IMR-90 (cell line): ENCODE data around the gene TEKT5. TPM values are rescaled to one million over a fixed set of nuclear protein-coding genes. Genes with fewer than 3 reads are reported as not detected.
"Not testable (repeated sequence)": the region's sequence is repeated elsewhere in the genome, so short reads cannot be mapped to it uniquely, and the experiment has no call there.

Source experiments
- ATAC-seq: fragments of 200-7000 bp; cut with Tn5 transposase; 2 replicates; pipeline ENCODE4 v1.9.1; 2020; ENCODE audit warnings: low read depth, mild to moderate bottlenecking, moderate library complexity
- BruUV-seq: library from RNA; stranded (reverse); fragments of 400-500 nt; replicated peaks from 2 replicates; lab custom pipeline; 2021; lab: Mats Ljungman, UMichigan
- CTCF ChIA-PET: fragments of 300-600 bp; formaldehyde crosslinking; extraction: SDS; loops from one replicate; lab custom pipeline; 2021; ENCODE audit warnings: antibody characterized with exemption; lab: Yijun Ruan, JAX
- POLR2A ChIA-PET: fragments of 300-600 bp; sonication (Branson Sonifier 250); formaldehyde crosslinking; loops from one replicate; lab custom pipeline; 2022; ENCODE audit warnings: antibody characterized with exemption; ENCODE audit not compliant: unreplicated experiment; lab: Charles Lee
- DNase-seq: peaks from one replicate; pipeline ENCODE4 v3.0.0; 2013
- H2AFZ ChIP-seq: replicated peaks from 2 replicates; pipeline ENCODE3; 2013; ENCODE audit warnings: low read length, mild to moderate bottlenecking; ENCODE audit not compliant: poor library complexity
- H2AK5ac ChIP-seq: 2 replicates; pipeline ENCODE4 v1.6.1; 2013; ENCODE audit warnings: low read depth, low read length, inconsistent platforms
- H2AK9ac ChIP-seq: replicated peaks from 2 replicates; pipeline ENCODE3; 2013; ENCODE audit warnings: mild to moderate bottlenecking, low read depth, low read length, moderate library complexity; ENCODE audit not compliant: poor library complexity
- H2BK120ac ChIP-seq: 2 replicates; pipeline ENCODE4 v1.6.1; 2013; ENCODE audit warnings: low read depth, low read length, inconsistent platforms
- H2BK15ac ChIP-seq: 3 replicates; pipeline ENCODE4 v1.6.1; 2013; ENCODE audit warnings: low read depth, low read length, inconsistent platforms
- H2BK20ac ChIP-seq: 2 replicates; pipeline ENCODE4 v1.6.1; 2013; ENCODE audit warnings: low read depth, mild to moderate bottlenecking, inconsistent platforms, low read length, moderate library complexity
- H2BK5ac ChIP-seq: 2 replicates; pipeline ENCODE4 v1.6.1; 2013; ENCODE audit warnings: mild to moderate bottlenecking, low read depth, low read length, inconsistent platforms; ENCODE audit not compliant: poor library complexity, severe bottlenecking
- H3K14ac ChIP-seq: replicated peaks from 2 replicates; pipeline ENCODE4 v1.6.1; 2013; ENCODE audit warnings: low read depth, low read length, inconsistent platforms
- H3K18ac ChIP-seq: 2 replicates; pipeline ENCODE4 v1.6.1; 2013; ENCODE audit warnings: low read depth, low read length, control low read depth
- H3K23ac ChIP-seq: 2 replicates; pipeline ENCODE4 v1.6.1; 2013; ENCODE audit warnings: low read depth, low read length, inconsistent platforms
- H3K27ac ChIP-seq: 2 replicates; pipeline ENCODE4 v1.5.1; 2013; ENCODE audit warnings: mild to moderate bottlenecking, control low read depth, low read length; ENCODE audit not compliant: insufficient read depth
- H3K27me3 ChIP-seq: 2 replicates; pipeline ENCODE4 v1.6.1; 2013; ENCODE audit warnings: low read length; ENCODE audit not compliant: control insufficient read depth, insufficient read depth
- H3K36me3 ChIP-seq: 2 replicates; pipeline ENCODE4 v1.6.1; 2013; ENCODE audit warnings: low read length, mixed read lengths; ENCODE audit not compliant: control insufficient read depth, insufficient read depth
- H3K4ac ChIP-seq: 2 replicates; pipeline ENCODE4 v1.6.1; 2013; ENCODE audit warnings: low read depth, low read length, inconsistent platforms
- H3K4me1 ChIP-seq: 2 replicates; pipeline ENCODE4 v1.6.1; 2013; ENCODE audit warnings: low read length, mixed read lengths; ENCODE audit not compliant: control insufficient read depth, insufficient read depth
- H3K4me2 ChIP-seq: 2 replicates; pipeline ENCODE4 v1.6.1; 2013; ENCODE audit warnings: low read depth, mild to moderate bottlenecking, control low read depth, low read length, moderate library complexity
- H3K4me3 ChIP-seq: 2 replicates; pipeline ENCODE4 v1.5.1; 2013; ENCODE audit warnings: low read depth, mild to moderate bottlenecking, control low read depth, low read length, moderate library complexity; ENCODE audit not compliant: insufficient read depth
- H3K56ac ChIP-seq: 2 replicates; pipeline ENCODE4 v1.6.1; 2013; ENCODE audit warnings: low read length, inconsistent platforms; ENCODE audit not compliant: insufficient read depth; ENCODE audit errors: extremely low read depth
- H3K79me1 ChIP-seq, 2 experiments: 2 replicates each; pipeline ENCODE4 v1.6.1; 2013; ENCODE audit warnings: low read length in 2 of 2, inconsistent platforms in 1 of 2, low read depth in 1 of 2
- H3K9ac ChIP-seq: 2 replicates; pipeline ENCODE4 v1.6.1; 2013; ENCODE audit warnings: low read depth, low read length, control low read depth
- H3K9me1 ChIP-seq: 2 replicates; pipeline ENCODE4 v1.6.1; 2013; ENCODE audit warnings: low read length, inconsistent platforms; ENCODE audit not compliant: insufficient read depth
- H3K9me3 ChIP-seq: 2 replicates; pipeline ENCODE4 v1.6.1; 2013; ENCODE audit warnings: low read length; ENCODE audit not compliant: control insufficient read depth, insufficient read depth
- H4K20me1 ChIP-seq: 2 replicates; pipeline ENCODE4 v1.6.1; 2013; ENCODE audit warnings: low read length, inconsistent platforms; ENCODE audit not compliant: insufficient read depth
- H4K5ac ChIP-seq: 2 replicates; pipeline ENCODE4 v1.6.1; 2013; ENCODE audit warnings: mild to moderate bottlenecking, low read depth, low read length, control low read depth
- H4K8ac ChIP-seq, 2 experiments: 2 replicates each; pipeline ENCODE4 v1.6.1; 2013; ENCODE audit warnings: low read depth in 2 of 2, low read length in 2 of 2, control low read depth in 1 of 2, inconsistent platforms in 1 of 2
- H4K91ac ChIP-seq: 2 replicates; pipeline ENCODE4 v1.6.1; 2013; ENCODE audit warnings: low read depth, low read length, inconsistent platforms; ENCODE audit not compliant: insufficient read depth
- WGBS, 2 experiments: methylation state at CpG; one replicate each; pipeline versions ENCODE4 v1.1.5 to v1.1.7; 2013; ENCODE audit warnings: missing lambda C conversion rate in 2 of 2; ENCODE audit not compliant: insufficient read length in 1 of 2; ENCODE audit errors: extremely low coverage in 2 of 2; 5-methylcytosine and 5-hydroxymethylcytosine counted together
- dilution Hi-C: fragments of 300-500 bp; cut with HindIII; formaldehyde crosslinking; loops from one replicate; pipeline ENCODE4 v1.14.3; 2018; ENCODE audit warnings: low sequenced_read_pairs; ENCODE audit not compliant: unreplicated experiment
- in situ Hi-C: fragments of 300-500 bp; cut with MboI; formaldehyde crosslinking; loops from 3 replicates; pipeline ENCODE4 v1.14.3; 2019; ENCODE audit warnings: low sequenced_read_pairs, inconsistent platforms, mixed read lengths
- intact Hi-C: fragments of 100-400 bp; cut with micrococcal nuclease; formaldehyde crosslinking; loops from 2 replicates; pipeline ENCODE4 v1.10.0; 2022
- polyA plus RNA-seq, 3 experiments: library from polyadenylated mRNA; depleted of rRNA; stranded (reverse); fragments of >200 nt; gene quantifications; 2 replicates each; pipeline ENCODE4 v1.2.3, GENCODE V29; 2012; ENCODE audit warnings: low replicate concordance in 1 of 3
- total RNA-seq: library from RNA; depleted of rRNA; stranded (reverse); fragments of >200 nt; gene quantifications from 2 replicates; pipeline ENCODE4 v1.2.3, GENCODE V29; 2012

Gene TEKT5
- total and polyA plus RNA-seq, 2 of the 4 experiments (the other 2 are of a cell fraction): 0.17 TPM; not detected in 1

- intact Hi-C loops, dilution Hi-C loops, H3K4me2 ChIP-seq, H3K56ac ChIP-seq, H3K27ac ChIP-seq, H3K4me1 ChIP-seq, H2AFZ ChIP-seq, H4K8ac ChIP-seq, H2AK5ac ChIP-seq, ATAC-seq, H4K20me1 ChIP-seq, in situ Hi-C loops, H3K4ac ChIP-seq, H3K9ac ChIP-seq, H3K79me1 ChIP-seq, H3K14ac ChIP-seq, H3K36me3 ChIP-seq, H4K5ac ChIP-seq, H2BK5ac ChIP-seq, H4K91ac ChIP-seq, H3K23ac ChIP-seq, H2AK9ac ChIP-seq, H3K9me1 ChIP-seq, BruUV-seq, H2BK120ac ChIP-seq, H3K9me3 ChIP-seq, H2BK15ac ChIP-seq, H2BK20ac ChIP-seq, H3K4me3 ChIP-seq, POLR2A ChIA-PET, H3K18ac ChIP-seq, DNase-seq: not testable (repeated sequence)
- 86% methylated on average over 1 of the region's 7 CpGs; no CpG with 5 or more reads in 1 of the 2 experiments for WGBS, 2 experiments
- CTCF ChIA-PET: interaction anchor here (0.6 kb wide), 1 partner anchor 12 kb away, joined by 7 read pairs; no protein-coding TSS in a partner anchor
- H3K27me3 ChIP-seq: peaks cover 13% of the 10 kb centered on the region
Measured at GRCh38 chr16:10621216-10621949, 73.3 kb downstream of the TEKT5 start.
